Measurements from ENCODE around the gene NUP188.

- TF ChIP-seq ESRRA (IDR thresholded peaks at IDR 0.05; ENCODE audit: low read length) (no peak), CHD1 (IDR thresholded peaks at IDR 0.05; ENCODE audit: low read depth, low read length) (no peak), DPF2 (IDR thresholded peaks at IDR 0.05) (no peak), USF1 (IDR thresholded peaks at IDR 0.05; ENCODE audit: borderline replicate concordance, extremely low read length, insufficient read depth, low read depth, low read length) (no peak), POLR2A (IDR thresholded peaks at IDR 0.05; ENCODE audit: low read depth, low read length) (no peak), ELK1 (IDR thresholded peaks at IDR 0.05; ENCODE audit: low read depth, low read length) (no peak), MXI1 (IDR thresholded peaks at IDR 0.05; ENCODE audit: low read depth, low read length) (no peak), EP300 (IDR thresholded peaks at IDR 0.05; ENCODE audit: borderline replicate concordance in 1 of 2, control insufficient read depth in 1 of 2, low read depth in 2 of 2, low read length in 2 of 2) (no peak), NBN (IDR thresholded peaks at IDR 0.05) (no peak)
These were observed 85.7 kb downstream of the NUP188 start for GRCh38 chr9:129033216-129033615.

All from GM12878 (cell line).